HG03457 (cell line): ENCODE results near the gene KCNG2.

Source experiments
- ATAC-seq: cut with Tn5 transposase; IDR thresholded peaks from one replicate; pipeline ENCODE4 v1.9.1; 2021; ENCODE audit warnings: moderate number of reproducible peaks; ENCODE audit not compliant: unreplicated experiment

The KCNG2 gene

DNA sequence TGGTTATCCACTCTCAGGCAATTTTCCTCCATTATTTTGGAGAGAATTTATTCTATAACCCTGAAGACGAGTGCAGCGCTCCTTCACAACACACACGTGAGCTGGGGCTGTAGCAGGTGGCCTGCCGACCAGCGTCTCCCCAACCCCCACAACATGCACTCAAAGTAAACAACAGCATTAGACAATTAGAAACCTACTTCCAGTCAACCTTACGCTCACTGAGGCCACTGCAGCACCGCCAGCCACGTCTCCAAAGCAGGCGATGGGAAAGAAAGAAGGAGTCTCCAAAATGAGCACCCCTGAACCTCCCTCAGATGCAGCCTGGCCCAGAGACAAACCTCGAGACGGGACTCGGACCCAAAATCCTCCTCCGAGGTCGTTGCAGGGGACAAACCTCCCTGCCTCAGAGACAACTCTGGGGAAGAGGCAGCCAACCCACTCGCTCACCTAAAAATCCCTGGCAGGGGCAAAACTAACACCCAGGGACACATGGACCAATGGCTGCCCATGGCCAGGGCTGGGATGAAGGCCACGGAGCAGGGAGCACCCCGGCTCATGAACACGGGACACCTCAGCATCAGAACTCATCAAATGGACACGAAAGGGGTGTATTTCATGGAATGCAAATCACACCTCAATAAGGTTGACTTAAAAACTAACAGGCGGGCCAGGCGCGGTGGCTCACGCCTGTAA, 151.1 kb downstream of the KCNG2 start:
- ATAC-seq: no peak
